ENCODE data around the gene SLC32A1.

The SLC32A1 gene

DNA sequence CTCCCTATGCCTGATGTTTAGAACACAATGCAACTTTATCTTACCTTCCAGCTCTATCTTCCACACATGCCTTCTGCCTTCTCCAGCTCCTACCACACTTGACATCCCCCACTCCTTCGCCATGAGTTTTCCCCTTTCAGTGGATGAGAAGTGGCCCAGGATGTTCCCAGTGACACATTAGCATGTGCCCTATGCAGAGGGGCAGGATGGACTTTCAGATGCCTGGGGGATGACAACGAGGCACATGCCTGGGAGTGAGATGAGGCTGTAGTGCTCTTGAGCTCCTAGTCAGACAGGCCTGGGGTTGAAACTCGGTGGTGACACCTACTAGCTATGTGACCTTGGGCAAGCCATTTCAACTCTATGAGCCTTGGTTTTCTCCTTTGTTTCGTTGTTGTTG lies 20.1 kb upstream of the SLC32A1 start:
- Histone ChIP-seq H3K4me2 (no peak overlapping the region), H3K27me3 (ENCODE audit: insufficient read depth, low read depth) (peaks cover 40% of the 10 kb centered on the region), H3K4me3 (IDR thresholded peaks at IDR 0.05; ENCODE audit: insufficient read depth, low read depth, low read length) (no peak overlapping the region), H3K36me3 (ENCODE audit: insufficient read depth) (no peaks in the 10 kb centered on the region), H2AFZ (ENCODE audit: low read depth) (no peak overlapping the region), H4K20me1 (ENCODE audit: insufficient read depth) (no peaks in the 10 kb centered on the region), H3K27ac (no peak overlapping the region), H3K9ac (no peak overlapping the region), H3K79me2 (ENCODE audit: insufficient read depth, low read depth) (no peaks in the 10 kb centered on the region), H3K4me1 (ENCODE audit: low read depth, poor library complexity, severe bottlenecking) (no peaks in the 10 kb centered on the region)
- no peak for TF ChIP-seq CTCF (conservative IDR thresholded peaks at IDR 0.05; ENCODE audit: low read depth, low read length)

DNA sequence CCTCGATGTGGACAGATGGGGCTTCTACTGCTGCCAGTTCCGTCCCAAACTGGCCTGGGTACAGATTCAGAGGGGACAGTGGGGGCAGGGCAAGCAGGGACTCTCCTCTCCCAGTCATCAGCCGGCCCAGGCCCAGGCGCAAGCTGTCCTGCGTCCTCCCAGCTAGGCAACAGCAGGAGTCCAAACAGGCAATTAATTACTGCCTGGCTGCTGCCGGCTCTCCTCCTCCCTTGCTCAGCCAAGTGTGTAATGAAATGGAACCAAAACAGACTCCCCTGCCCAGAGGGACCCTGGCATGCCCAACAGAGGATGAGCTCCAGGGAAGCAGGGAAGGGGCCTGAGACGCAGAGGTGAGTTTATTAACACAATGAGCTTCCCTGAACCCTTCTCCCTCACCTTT lies 17.8 kb upstream of the SLC32A1 start:
- Histone ChIP-seq H4K20me1 (ENCODE audit: insufficient read depth) (no peaks in the 10 kb centered on the region), H3K4me2 (no peak overlapping the region), H3K27ac (no peak overlapping the region), H3K4me3 (IDR thresholded peaks at IDR 0.05; ENCODE audit: insufficient read depth, low read depth, low read length) (no peak overlapping the region), H3K9ac (no peak overlapping the region), H3K79me2 (ENCODE audit: insufficient read depth, low read depth) (no peaks in the 10 kb centered on the region), H3K27me3 (ENCODE audit: insufficient read depth, low read depth) (peaks cover 16% of the 10 kb centered on the region), H2AFZ (ENCODE audit: low read depth) (no peak overlapping the region), H3K4me1 (ENCODE audit: low read depth, poor library complexity, severe bottlenecking) (no peaks in the 10 kb centered on the region), H3K36me3 (ENCODE audit: insufficient read depth) (no peaks in the 10 kb centered on the region)
- TF ChIP-seq CTCF (conservative IDR thresholded peaks at IDR 0.05; ENCODE audit: low read depth, low read length) = no peak

DNA sequence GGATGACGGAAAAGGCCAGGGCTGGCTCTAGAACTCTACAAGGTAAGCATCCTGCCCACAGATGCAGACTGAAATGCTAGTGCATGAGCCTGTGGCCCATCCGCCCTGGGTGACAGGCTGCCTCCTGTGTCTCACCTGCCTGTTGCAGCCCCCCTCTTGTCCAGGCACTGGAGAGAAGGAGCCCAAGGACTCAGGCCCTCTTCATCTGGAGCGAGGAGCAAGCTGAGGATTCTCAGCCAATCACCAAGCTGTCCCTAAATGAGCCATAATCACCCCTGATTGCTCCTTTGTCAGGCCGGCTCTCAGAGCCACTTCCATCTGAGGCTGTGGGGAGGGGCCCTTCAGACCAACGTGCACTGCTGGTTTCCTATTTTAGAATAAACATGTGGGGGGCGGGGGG lies 10.0 kb upstream of the SLC32A1 start:
- Histone ChIP-seq H3K79me2 (ENCODE audit: insufficient read depth, low read depth) (no peaks in the 10 kb centered on the region), H3K4me1 (ENCODE audit: low read depth, poor library complexity, severe bottlenecking) (no peaks in the 10 kb centered on the region), H3K27me3 (ENCODE audit: insufficient read depth, low read depth) (peaks cover 18% of the 10 kb centered on the region; the same call in 1 of the 2 replicates), H3K4me3 (IDR thresholded peaks at IDR 0.05; ENCODE audit: insufficient read depth, low read depth, low read length) (no peak overlapping the region), H3K36me3 (ENCODE audit: insufficient read depth) (no peaks in the 10 kb centered on the region), H3K27ac (no peak overlapping the region), H4K20me1 (ENCODE audit: insufficient read depth) (no peaks in the 10 kb centered on the region), H2AFZ (ENCODE audit: low read depth) (no peak overlapping the region), H3K4me2 (no peak overlapping the region), H3K9ac (no peak overlapping the region)
- no peak for TF ChIP-seq CTCF (conservative IDR thresholded peaks at IDR 0.05; ENCODE audit: low read depth, low read length)

- no peak overlapping the region for H3K27ac ChIP-seq
- H3K79me2 ChIP-seq (ENCODE audit: insufficient read depth, low read depth) = no peaks in the 10 kb centered on the region
- no peak overlapping the region for H2AFZ ChIP-seq (ENCODE audit: low read depth)
- H4K20me1 ChIP-seq (ENCODE audit: insufficient read depth) = no peaks in the 10 kb centered on the region
- H3K36me3 ChIP-seq (ENCODE audit: insufficient read depth) = no peaks in the 10 kb centered on the region
- peaks cover 21% of the 10 kb centered on the region; the same call in 1 of the 2 replicates for H3K27me3 ChIP-seq (ENCODE audit: insufficient read depth, low read depth)
- no peak overlapping the region for H3K4me3 ChIP-seq (IDR thresholded peaks at IDR 0.05; ENCODE audit: insufficient read depth, low read depth, low read length)
- H3K4me1 ChIP-seq (ENCODE audit: low read depth, poor library complexity, severe bottlenecking) = no peaks in the 10 kb centered on the region
- no peak overlapping the region for H3K4me2 ChIP-seq
- H3K9ac ChIP-seq = no peak overlapping the region
- TF ChIP-seq CTCF (conservative IDR thresholded peaks at IDR 0.05; ENCODE audit: low read depth, low read length) = no peak
Observed at GRCh38 chr20:38715646-38716045, 8.6 kb upstream of the SLC32A1 start.

- Histone ChIP-seq H3K79me2 (ENCODE audit: insufficient read depth, low read depth) (no peaks in the 10 kb centered on the region), H4K20me1 (ENCODE audit: insufficient read depth) (no peaks in the 10 kb centered on the region), H3K27me3 (ENCODE audit: insufficient read depth, low read depth) (peaks cover 30% of the 10 kb centered on the region; the same call in 1 of the 2 replicates), H2AFZ (ENCODE audit: low read depth) (no peak overlapping the region), H3K4me2 (no peak overlapping the region), H3K36me3 (ENCODE audit: insufficient read depth) (no peaks in the 10 kb centered on the region), H3K4me3 (IDR thresholded peaks at IDR 0.05; ENCODE audit: insufficient read depth, low read depth, low read length) (no peak overlapping the region), H3K4me1 (ENCODE audit: low read depth, poor library complexity, severe bottlenecking) (peaks cover 3% of the 10 kb centered on the region), H3K9ac (no peak overlapping the region), H3K27ac (no peak overlapping the region)
- no peak for TF ChIP-seq CTCF (conservative IDR thresholded peaks at IDR 0.05; ENCODE audit: low read depth, low read length)
Observed at GRCh38 chr20:38722683-38723016, 1.6 kb upstream of the SLC32A1 start.
